CD14-positive monocyte (primary cell): ENCODE results near the gene OR5B17. TPM values are rescaled to one million over a fixed set of nuclear protein-coding genes. Genes with fewer than 3 reads are reported as not detected.
"Not testable (repeated sequence)": the region's sequence is repeated elsewhere in the genome, so short reads cannot be mapped to it uniquely, and the experiment has no call there.

ENCODE experiments used
- DNase-seq, 3 donors: peaks; one replicate each; pipeline ENCODE4 v3.0.0-alpha.2; 2011 to 2022
- H2AFZ ChIP-seq: 2 replicates; pipeline ENCODE4 v1.6.0; 2012; ENCODE audit warnings: mild to moderate bottlenecking, low read depth, low read length, inconsistent platforms; ENCODE audit not compliant: insufficient read depth, poor library complexity, severe bottlenecking
- H3K27ac ChIP-seq, 2 donors: 1 replicate in 1 of 2; 2 replicates in 1 of 2; pipeline ENCODE4 v1.5.1; 2012 to 2013; ENCODE audit warnings: low read length in 2 of 2, control low read depth in 1 of 2, inconsistent platforms in 1 of 2, low read depth in 1 of 2, mild to moderate bottlenecking in 1 of 2
- H3K27me3 ChIP-seq, 2 donors: one replicate each; pipeline versions ENCODE4 v1.6.0 to v1.6.1; 2011 to 2013; ENCODE audit warnings: low read length in 2 of 2; ENCODE audit not compliant: control insufficient read depth in 2 of 2, insufficient read depth in 2 of 2
- H3K36me3 ChIP-seq, 2 donors: replicated peaks in 1 of 2; 1 replicate in 1 of 2; 2 replicates in 1 of 2; pipeline versions ENCODE4 v1.5.1 to v1.6.1; 2012 to 2013; ENCODE audit warnings: low read length in 2 of 2, control low read depth in 1 of 2, inconsistent platforms in 1 of 2, mild to moderate bottlenecking in 1 of 2; ENCODE audit not compliant: insufficient read depth in 2 of 2, control insufficient read depth in 1 of 2
- H3K4me1 ChIP-seq, 2 donors: 1 replicate in 1 of 2; 2 replicates in 1 of 2; pipeline versions ENCODE4 v1.5.1 to v1.6.1; 2012 to 2013; ENCODE audit warnings: low read length in 2 of 2, control low read depth in 1 of 2, inconsistent platforms in 1 of 2, mild to moderate bottlenecking in 1 of 2, moderate library complexity in 1 of 2; ENCODE audit not compliant: insufficient read depth in 2 of 2, control insufficient read depth in 1 of 2
- H3K4me2 ChIP-seq: replicated peaks from 2 replicates; pipeline ENCODE3; 2012; ENCODE audit warnings: low read length, moderate library complexity, mild to moderate bottlenecking; ENCODE audit not compliant: poor library complexity, severe bottlenecking; ENCODE audit errors: extremely low read depth
- H3K4me3 ChIP-seq, 3 experiments: fragments of 200-600 bp in 1 of 3; sonication (generic) in 1 of 3; replicated peaks in 1 of 3; 1 replicate in 2 of 3; 2 replicates in 1 of 3; pipeline ENCODE4 v1.5.1; 2011 to 2013; ENCODE audit warnings: low read length in 3 of 3, mild to moderate bottlenecking in 3 of 3, control low read depth in 2 of 3, low read depth in 2 of 3, inconsistent platforms in 1 of 3, moderate library complexity in 1 of 3
- H3K79me2 ChIP-seq: 2 replicates; pipeline ENCODE4 v1.6.0; 2012; ENCODE audit warnings: mild to moderate bottlenecking, control low read depth, inconsistent platforms, low read length, moderate library complexity; ENCODE audit not compliant: insufficient read depth
- H3K9ac ChIP-seq: 2 replicates; pipeline ENCODE4 v1.6.0; 2017; ENCODE audit warnings: low read length, mild to moderate bottlenecking; ENCODE audit not compliant: insufficient read depth, poor library complexity, severe bottlenecking
- H3K9me3 ChIP-seq, 2 donors: replicated peaks in 1 of 2; 1 replicate in 1 of 2; 2 replicates in 1 of 2; pipeline versions ENCODE4 v1.5.1 to v1.6.1; 2012 to 2013; ENCODE audit warnings: low read length in 2 of 2, control low read depth in 1 of 2; ENCODE audit not compliant: control insufficient read depth in 1 of 2, insufficient read depth in 1 of 2
- H4K20me1 ChIP-seq: 2 replicates; pipeline ENCODE4 v1.6.0; 2012; ENCODE audit warnings: mild to moderate bottlenecking, low read length, control low read depth, moderate library complexity; ENCODE audit not compliant: insufficient read depth
- H3K27ac Mint-ChIP-seq, 7 donors: one replicate each; pipeline ENCODE4 v1.8.0; 2020; ENCODE audit warnings: mild to moderate bottlenecking in 7 of 7, mixed read lengths in 7 of 7, moderate library complexity in 6 of 7, inconsistent platforms in 2 of 7
- H3K27me3 Mint-ChIP-seq, 3 donors: one replicate each; pipeline ENCODE4 v1.8.0; 2021 to 2022; ENCODE audit warnings: low read depth in 3 of 3, mild to moderate bottlenecking in 3 of 3, mixed read lengths in 3 of 3, moderate library complexity in 3 of 3, inconsistent platforms in 1 of 3
- H3K36me3 Mint-ChIP-seq, 2 donors: one replicate each; pipeline ENCODE4 v1.8.0; 2020; ENCODE audit warnings: mixed read lengths in 2 of 2, inconsistent platforms in 1 of 2, mild to moderate bottlenecking in 1 of 2
- H3K4me1 Mint-ChIP-seq: one replicate; pipeline ENCODE4 v1.8.0; 2020; ENCODE audit warnings: mild to moderate bottlenecking, mixed read lengths
- H3K4me3 Mint-ChIP-seq, 2 donors: one replicate each; pipeline ENCODE4 v1.8.0; 2020; ENCODE audit warnings: mild to moderate bottlenecking in 2 of 2, mixed read lengths in 2 of 2, moderate library complexity in 1 of 2
- H3K9me3 Mint-ChIP-seq, 7 donors: one replicate each; pipeline ENCODE4 v1.8.0; 2020 to 2022; ENCODE audit warnings: mixed read lengths in 7 of 7, mild to moderate bottlenecking in 6 of 7, moderate library complexity in 6 of 7, inconsistent platforms in 2 of 7
- WGBS: methylation state at CpG from one replicate; pipeline ENCODE4 v1.1.5; 2013; ENCODE audit warnings: missing lambda C conversion rate; ENCODE audit not compliant: insufficient coverage; 5-methylcytosine and 5-hydroxymethylcytosine counted together
- intact Hi-C, 2 donors: fragments of 100-400 bp; cut with micrococcal nuclease; formaldehyde crosslinking; loops; one replicate each; pipeline versions ENCODE4 v1.15.0 to v1.15.1; 2023
- polyA minus RNA-seq: library from RNA; depleted of rRNA, polyadenylated mRNA; stranded (reverse); fragments of >200 nt; gene quantifications from 2 replicates; pipeline ENCODE4 v1.2.3, GENCODE V29; 2012
- polyA plus RNA-seq, 3 donors: library from polyadenylated mRNA; depleted of rRNA in 1 of 3; unstranded in 2 of 3; stranded (reverse) in 1 of 3; fragments of 300-500 nt in 2 of 3; fragments of >200 nt in 1 of 3; fragmentation: Illumina TruSeq in 2 of 3; gene quantifications; 1 replicate in 2 of 3; 2 replicates in 1 of 3; pipeline ENCODE4 v1.2.3, GENCODE V29; 2012 to 2021
- total RNA-seq, 12 experiments: library from RNA in 1 of 12; stranded (reverse) in 1 of 12; fragments of 120-200 nt in 1 of 12; gene quantifications; one replicate each; pipeline ENCODE4 v1.2.4 and lab custom pipeline; 2013 to 2026; ENCODE audit warnings: mixed read lengths in 6 of 12, inconsistent platforms in 1 of 12
- TF ChIP-seq, protein P1 (sequence below): fragments of 200-600 bp; IDR thresholded peaks from one replicate; pipeline ENCODE4 v1.8.0; 2022; ENCODE audit warnings: antibody characterized with exemption, mild to moderate bottlenecking

OR5B17 gene
- not detected for total RNA-seq (2013)
- polyA plus RNA-seq (not detected), polyA minus RNA-seq (not detected in 2 replicates), total RNA-seq (lab: John Stamatoyannopoulos, UW) (0 to 0.15 (median 0) reads per million in 11 experiments)

DNA sequence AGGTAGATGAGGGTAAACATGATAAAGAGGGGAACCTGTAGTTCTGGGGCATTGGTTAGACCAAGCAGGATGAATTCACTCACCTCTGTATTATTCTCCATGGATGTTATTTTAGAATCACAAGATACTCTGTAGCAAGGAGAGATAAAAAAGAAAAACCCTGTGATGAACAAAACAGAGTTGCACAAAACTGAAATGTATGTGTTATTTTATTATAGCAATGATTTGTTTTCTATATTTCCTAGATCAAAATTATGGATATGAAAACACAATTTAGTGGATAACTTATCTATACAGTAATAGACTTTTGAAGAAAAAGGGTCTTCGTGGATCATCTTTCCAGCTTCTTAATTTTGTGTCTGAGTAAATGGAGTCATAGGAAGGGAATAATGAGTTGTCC, at the start of gene OR5B17:
Gene OR5B17 (minus strand): TSS at position 101 of the 400 bp plus-strand sequence. CDS start 0 bp downstream, at position 101.
- H3K36me3 ChIP-seq: no peaks in the 10 kb centered on the region
- TF ChIP-seq, protein P1, sequence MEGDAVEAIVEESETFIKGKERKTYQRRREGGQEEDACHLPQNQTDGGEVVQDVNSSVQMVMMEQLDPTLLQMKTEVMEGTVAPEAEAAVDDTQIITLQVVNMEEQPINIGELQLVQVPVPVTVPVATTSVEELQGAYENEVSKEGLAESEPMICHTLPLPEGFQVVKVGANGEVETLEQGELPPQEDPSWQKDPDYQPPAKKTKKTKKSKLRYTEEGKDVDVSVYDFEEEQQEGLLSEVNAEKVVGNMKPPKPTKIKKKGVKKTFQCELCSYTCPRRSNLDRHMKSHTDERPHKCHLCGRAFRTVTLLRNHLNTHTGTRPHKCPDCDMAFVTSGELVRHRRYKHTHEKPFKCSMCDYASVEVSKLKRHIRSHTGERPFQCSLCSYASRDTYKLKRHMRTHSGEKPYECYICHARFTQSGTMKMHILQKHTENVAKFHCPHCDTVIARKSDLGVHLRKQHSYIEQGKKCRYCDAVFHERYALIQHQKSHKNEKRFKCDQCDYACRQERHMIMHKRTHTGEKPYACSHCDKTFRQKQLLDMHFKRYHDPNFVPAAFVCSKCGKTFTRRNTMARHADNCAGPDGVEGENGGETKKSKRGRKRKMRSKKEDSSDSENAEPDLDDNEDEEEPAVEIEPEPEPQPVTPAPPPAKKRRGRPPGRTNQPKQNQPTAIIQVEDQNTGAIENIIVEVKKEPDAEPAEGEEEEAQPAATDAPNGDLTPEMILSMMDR: no peak
- no peaks in the 10 kb centered on the region for H4K20me1 ChIP-seq
- no peaks in the 10 kb centered on the region for H3K27me3 ChIP-seq
- DNase-seq: no peak
- no peak within 1 kb of the TSS for H3K4me2 ChIP-seq
- peaks cover 0 to 4% (median 2%) of the 10 kb centered on the region in 3 donors for H3K27me3 Mint-ChIP-seq
- H3K9me3 ChIP-seq: no peaks in the 10 kb centered on the region
- H3K36me3 Mint-ChIP-seq: no peaks in the 10 kb centered on the region
- no peak within 1 kb of the TSS for H3K9ac ChIP-seq
- H2AFZ ChIP-seq: no peak within 1 kb of the TSS
- intact Hi-C loops: no loop called here
- no peak within 1 kb of the TSS for H3K27ac ChIP-seq
- H3K4me1 ChIP-seq: no peaks in the 10 kb centered on the region
- no peak within 1 kb of the TSS for H3K27ac Mint-ChIP-seq
- no peak within 1 kb of the TSS for H3K4me3 Mint-ChIP-seq
- H3K9me3 Mint-ChIP-seq: peaks cover 0 to 1% (median 0%) of the 10 kb centered on the region in 7 donors
- WGBS: no CpG with 5 or more reads among the region's 1 CpG
- no peak within 1 kb of the TSS for H3K4me3 ChIP-seq
- no peaks in the 10 kb centered on the region for H3K4me1 Mint-ChIP-seq
- H3K79me2 ChIP-seq: no peaks in the 10 kb centered on the region

DNA sequence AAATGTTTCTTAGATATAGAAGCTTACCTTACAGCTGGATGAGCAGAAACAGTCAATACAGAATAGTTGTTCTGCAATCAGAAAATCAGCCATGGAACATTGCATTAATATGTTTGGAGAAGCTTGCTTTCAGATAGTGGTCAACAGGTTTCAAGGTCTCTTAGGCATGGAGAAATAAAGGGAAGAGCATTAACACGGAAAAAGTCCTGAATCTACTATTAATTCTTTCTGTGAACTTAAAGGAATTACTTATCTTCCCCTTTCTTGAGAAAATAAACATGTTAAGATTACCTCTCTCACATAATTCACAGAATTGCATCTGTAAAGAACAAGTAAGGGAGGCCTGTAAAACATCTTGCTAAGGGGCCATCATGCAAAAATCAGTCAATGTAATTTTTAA, 47.9 kb upstream of the OR5B17 start, which contains the start of gene OR5B3:
Gene OR5B3 (minus strand): TSS at position 101 of the 400 bp plus-strand sequence. CDS start 3,465 bp downstream, outside the sequence.
- Histone ChIP-seq H3K27me3 (no peaks in the 10 kb centered on the region), H3K27ac (no peak within 1 kb of the TSS), H3K9me3 (peaks cover 5 to 7% of the 10 kb centered on the region in 2 donors), H2AFZ (no peak within 1 kb of the TSS), H3K36me3 (no peaks in the 10 kb centered on the region), H4K20me1 (no peaks in the 10 kb centered on the region), H3K9ac (no peak within 1 kb of the TSS), H3K4me1 (no peaks in the 10 kb centered on the region), H3K4me3 (no peak within 1 kb of the TSS), H3K79me2 (no peaks in the 10 kb centered on the region), H3K4me2 (no peak within 1 kb of the TSS)
- Mint-ChIP-seq H3K9me3 (peaks cover 6 to 15% (median 9%) of the 10 kb centered on the region in 7 donors), H3K27ac (no peak within 1 kb of the TSS), H3K36me3 (no peaks in the 10 kb centered on the region), H3K27me3 (no peaks in the 10 kb centered on the region), H3K4me3 (no peak within 1 kb of the TSS), H3K4me1 (no peaks in the 10 kb centered on the region)
- no peak for DNase-seq
- no CpG with 5 or more reads among the region's 1 CpG for WGBS
- TF ChIP-seq, protein P1: no peak
- intact Hi-C loops: no loop called here

DNA sequence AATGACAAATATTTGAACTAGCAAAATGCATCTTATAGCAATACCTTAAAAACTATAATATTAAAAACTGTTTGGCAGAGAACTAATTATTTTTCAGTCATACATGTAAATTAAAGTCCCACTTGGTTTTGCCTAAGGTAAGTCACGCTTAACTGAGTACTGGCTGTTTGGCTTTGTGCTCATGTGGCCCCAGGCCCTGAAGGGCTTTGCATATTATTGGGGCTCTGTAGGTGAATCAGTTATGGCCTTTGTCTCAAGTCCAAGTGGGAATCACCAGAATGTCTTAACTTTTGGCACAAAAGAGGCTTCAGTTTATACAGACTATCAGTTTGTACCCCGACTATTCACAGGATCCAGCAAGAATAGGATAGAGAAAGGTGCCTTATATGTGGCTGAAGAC, 40.8 kb upstream of the OR5B17 start:
- not testable (repeated sequence) for H4K20me1 ChIP-seq, H3K27me3 Mint-ChIP-seq
- WGBS: no CpG with 5 or more reads among the region's 2 CpGs

More for the DNA sequence above, 40.8 kb upstream of the OR5B17 start:
- H3K27ac Mint-ChIP-seq, DNase-seq, H3K9ac ChIP-seq, H3K9me3 ChIP-seq, H3K27me3 ChIP-seq, H3K4me1 Mint-ChIP-seq, H3K36me3 Mint-ChIP-seq, H3K4me3 Mint-ChIP-seq, H3K79me2 ChIP-seq, H3K36me3 ChIP-seq, intact Hi-C loops, H3K9me3 Mint-ChIP-seq, H3K4me1 ChIP-seq, H3K4me3 ChIP-seq, H2AFZ ChIP-seq, H3K4me2 ChIP-seq, H3K27ac ChIP-seq: not testable (repeated sequence)
